ENCODE data around the gene COX17. TPM values are rescaled to one million over a fixed set of nuclear protein-coding genes. Genes with fewer than 3 reads are reported as not detected.

Gene COX17
- total and polyA plus RNA-seq, 2 donors (not counting 3 experiments of a cell fraction or from before 2014, with no cell fraction given) = 19.8 to 37.6 TPM

DNA sequence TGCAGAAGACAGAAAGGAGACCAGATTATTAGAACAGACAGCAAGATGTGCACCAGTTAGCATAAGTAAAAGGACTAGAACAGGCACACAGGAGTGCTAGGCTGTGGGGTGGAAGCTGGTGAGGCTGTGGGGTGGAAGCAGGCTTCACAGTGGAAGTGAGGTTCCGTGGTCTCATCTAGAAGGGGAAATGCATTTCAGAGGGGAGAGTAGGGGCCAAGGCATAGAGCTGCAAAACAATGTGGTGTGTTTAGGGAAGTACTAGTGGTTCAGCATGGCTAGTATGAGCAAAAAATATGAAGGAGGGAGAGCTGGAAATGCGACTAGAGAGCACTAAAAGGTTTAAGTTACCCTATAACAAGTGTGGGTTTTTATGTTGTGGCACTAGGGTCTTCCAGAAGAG lies 23.3 kb downstream of the COX17 start:
- Histone ChIP-seq H3K9me3 (replicated peaks; ENCODE audit: control insufficient read depth, insufficient read depth, low read length) (no peaks in the 10 kb centered on the region), H3K27me3 (ENCODE audit: control insufficient read depth in 2 of 2, insufficient read depth in 2 of 2, low read length in 2 of 2) (peaks cover 0 to 6% of the 10 kb centered on the region in 2 experiments), H3K9me1 (replicated peaks; ENCODE audit: control insufficient read depth, extremely low read depth, insufficient read depth, low read length) (no peaks in the 10 kb centered on the region), H3K79me2 (ENCODE audit: control insufficient read depth, insufficient read depth, low read length) (no peaks in the 10 kb centered on the region), H3K27ac (ENCODE audit: insufficient read depth, low read depth, low read length) (no peak overlapping the region), H3K36me3 (ENCODE audit: control insufficient read depth in 2 of 2, extremely low read depth in 1 of 2, insufficient read depth in 2 of 2, low read length in 2 of 2) (no peaks in the 10 kb centered on the region), H3K4me2 (ENCODE audit: insufficient read depth, low read length) (no peak overlapping the region), H3K4me1 (ENCODE audit: control insufficient read depth, extremely low read depth, insufficient read depth, low read length) (no peaks in the 10 kb centered on the region), H2AFZ (ENCODE audit: low read depth, low read length) (no peak overlapping the region), H4K20me1 (replicated peaks; ENCODE audit: control insufficient read depth, extremely low read depth, insufficient read depth, low read length) (no peaks in the 10 kb centered on the region), H3K9ac (replicated peaks; ENCODE audit: extremely low read depth, insufficient read depth, low read length) (no peak overlapping the region), H3K4me3 (replicated peaks in 1 of 3; ENCODE audit: insufficient read depth in 1 of 3, low read depth in 1 of 3, low read length in 3 of 3) (no peak overlapping the region)
- dilution Hi-C loops (cut with MboI; ENCODE audit: extremely low pct_ligation_motif_present, low sequenced_read_pairs) (no loop called here), intact Hi-C loops (cut with micrococcal nuclease) (no loop called here)
- ChIA-PET POLR2A (no interaction called here), CTCF (no interaction called here)
- TF ChIP-seq JUN (IDR thresholded peaks at IDR 0.05; ENCODE audit: borderline replicate concordance, insufficient read depth, insufficient read length, low read depth) (no peak), GATA2 (IDR thresholded peaks at IDR 0.05; ENCODE audit: insufficient read depth, insufficient read length, low read depth, low read length) (no peak), POLR2AphosphoS5 (IDR thresholded peaks at IDR 0.05; ENCODE audit: insufficient read depth, low read depth, low read length) (no peak), FOS (IDR thresholded peaks at IDR 0.05; ENCODE audit: borderline replicate concordance, insufficient read depth, low read length) (no peak)
- TF ChIP-seq, protein P1, sequence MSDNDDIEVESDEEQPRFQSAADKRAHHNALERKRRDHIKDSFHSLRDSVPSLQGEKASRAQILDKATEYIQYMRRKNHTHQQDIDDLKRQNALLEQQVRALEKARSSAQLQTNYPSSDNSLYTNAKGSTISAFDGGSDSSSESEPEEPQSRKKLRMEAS (IDR thresholded peaks at IDR 0.05; ENCODE audit: insufficient read depth, insufficient read length) = no peak
- TF ChIP-seq, protein P2, sequence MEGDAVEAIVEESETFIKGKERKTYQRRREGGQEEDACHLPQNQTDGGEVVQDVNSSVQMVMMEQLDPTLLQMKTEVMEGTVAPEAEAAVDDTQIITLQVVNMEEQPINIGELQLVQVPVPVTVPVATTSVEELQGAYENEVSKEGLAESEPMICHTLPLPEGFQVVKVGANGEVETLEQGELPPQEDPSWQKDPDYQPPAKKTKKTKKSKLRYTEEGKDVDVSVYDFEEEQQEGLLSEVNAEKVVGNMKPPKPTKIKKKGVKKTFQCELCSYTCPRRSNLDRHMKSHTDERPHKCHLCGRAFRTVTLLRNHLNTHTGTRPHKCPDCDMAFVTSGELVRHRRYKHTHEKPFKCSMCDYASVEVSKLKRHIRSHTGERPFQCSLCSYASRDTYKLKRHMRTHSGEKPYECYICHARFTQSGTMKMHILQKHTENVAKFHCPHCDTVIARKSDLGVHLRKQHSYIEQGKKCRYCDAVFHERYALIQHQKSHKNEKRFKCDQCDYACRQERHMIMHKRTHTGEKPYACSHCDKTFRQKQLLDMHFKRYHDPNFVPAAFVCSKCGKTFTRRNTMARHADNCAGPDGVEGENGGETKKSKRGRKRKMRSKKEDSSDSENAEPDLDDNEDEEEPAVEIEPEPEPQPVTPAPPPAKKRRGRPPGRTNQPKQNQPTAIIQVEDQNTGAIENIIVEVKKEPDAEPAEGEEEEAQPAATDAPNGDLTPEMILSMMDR (IDR thresholded peaks at IDR 0.05; ENCODE audit: extremely low read depth in 1 of 2, insufficient read depth in 1 of 2, low read depth in 1 of 2, low read length in 2 of 2) = no peak
- FAIRE-seq (no peak), DNase-seq (ENCODE audit: low read depth, low spot score) (no peak)
- no TSS peak for BruUV-seq (replicated peaks)
